Measurements from ENCODE around the gene RASGEF1B. TPM values are rescaled to one million over a fixed set of nuclear protein-coding genes. Genes with fewer than 3 reads are reported as not detected.

The RASGEF1B gene
- total RNA-seq, 1 experiment from 2014 or later: 8.1 TPM

- intact Hi-C loops (cut with micrococcal nuclease; ENCODE audit: unreplicated experiment): no loop called here
- TF ChIP-seq EZH2 (IDR thresholded peaks at IDR 0.05; ENCODE audit: borderline replicate concordance, low read depth, low read length, poor library complexity, severe bottlenecking) (no peak), CTCF (conservative IDR thresholded peaks at IDR 0.05; ENCODE audit: low read depth, low read length) (no peak)
- Histone ChIP-seq H3K27me3 (replicated peaks; ENCODE audit: insufficient read depth, low read depth, low read length, poor library complexity) (no peaks in the 10 kb centered on the region), H3K9me3 (ENCODE audit: low read depth, low read length, poor library complexity, severe bottlenecking) (no peaks in the 10 kb centered on the region), H3K27ac (ENCODE audit: low read depth, low read length, poor library complexity, severe bottlenecking) (no peak overlapping the region), H3K36me3 (ENCODE audit: insufficient read depth, low read length, poor library complexity, severe bottlenecking) (peaks cover 5% of the 10 kb centered on the region), H3K4me1 (ENCODE audit: insufficient read depth, low read length, poor library complexity, severe bottlenecking) (no peaks in the 10 kb centered on the region), H3K4me3 (ENCODE audit: low read depth, low read length, poor library complexity, severe bottlenecking) (no peak overlapping the region)
- POLR2A ChIA-PET (ENCODE audit: low non-redundant PET): no interaction called here
- CTCF ChIA-PET: no interaction called here
- DNase-seq (ENCODE audit: low spot score): no peak
- BruUV-seq (replicated peaks): no TSS peak
These were observed 34.6 kb downstream of the RASGEF1B start for GRCh38 chr4:81436941-81437574.

GRCh38 chr4:81436096-81436495 lies 35.6 kb downstream of the RASGEF1B start:
- intact Hi-C loops (cut with micrococcal nuclease; ENCODE audit: unreplicated experiment): no loop called here
- ChIA-PET POLR2A (ENCODE audit: low non-redundant PET) (no interaction called here), CTCF (no interaction called here)
- no peaks in the 10 kb centered on the region for H3K4me1 ChIP-seq (ENCODE audit: insufficient read depth, low read length, poor library complexity, severe bottlenecking)
- no peaks in the 10 kb centered on the region for H3K27me3 ChIP-seq (replicated peaks; ENCODE audit: insufficient read depth, low read depth, low read length, poor library complexity)
- H3K9me3 ChIP-seq (ENCODE audit: low read depth, low read length, poor library complexity, severe bottlenecking): no peaks in the 10 kb centered on the region
- no TSS peak for BruUV-seq (replicated peaks)
- no peak overlapping the region for H3K4me3 ChIP-seq (ENCODE audit: low read depth, low read length, poor library complexity, severe bottlenecking)
- no peak for DNase-seq (ENCODE audit: low spot score)
- no peak overlapping the region for H3K27ac ChIP-seq (ENCODE audit: low read depth, low read length, poor library complexity, severe bottlenecking)
- peaks cover 8% of the 10 kb centered on the region for H3K36me3 ChIP-seq (ENCODE audit: insufficient read depth, low read length, poor library complexity, severe bottlenecking)
- no peak for TF ChIP-seq EZH2 (IDR thresholded peaks at IDR 0.05; ENCODE audit: borderline replicate concordance, low read depth, low read length, poor library complexity, severe bottlenecking)
- no peak for TF ChIP-seq CTCF (conservative IDR thresholded peaks at IDR 0.05; ENCODE audit: low read depth, low read length)

GRCh38 chr4:81432825-81433224 lies 38.9 kb downstream of the RASGEF1B start:
- Histone ChIP-seq H3K27ac (ENCODE audit: low read depth, low read length, poor library complexity, severe bottlenecking) (no peak overlapping the region), H3K9me3 (ENCODE audit: low read depth, low read length, poor library complexity, severe bottlenecking) (no peaks in the 10 kb centered on the region), H3K4me3 (ENCODE audit: low read depth, low read length, poor library complexity, severe bottlenecking) (no peak overlapping the region), H3K27me3 (replicated peaks; ENCODE audit: insufficient read depth, low read depth, low read length, poor library complexity) (no peaks in the 10 kb centered on the region), H3K36me3 (ENCODE audit: insufficient read depth, low read length, poor library complexity, severe bottlenecking) (peaks cover 8% of the 10 kb centered on the region), H3K4me1 (ENCODE audit: insufficient read depth, low read length, poor library complexity, severe bottlenecking) (no peaks in the 10 kb centered on the region)
- TF ChIP-seq EZH2 (IDR thresholded peaks at IDR 0.05; ENCODE audit: borderline replicate concordance, low read depth, low read length, poor library complexity, severe bottlenecking) (no peak), CTCF (conservative IDR thresholded peaks at IDR 0.05; ENCODE audit: low read depth, low read length) (no peak)
- no peak for DNase-seq (ENCODE audit: low spot score)
- intact Hi-C loops (cut with micrococcal nuclease; ENCODE audit: unreplicated experiment): no loop called here
- BruUV-seq (replicated peaks): no TSS peak
- POLR2A ChIA-PET (ENCODE audit: low non-redundant PET): no interaction called here
- CTCF ChIA-PET: no interaction called here
